ENCODE data around the gene HBP1. TPM values are rescaled to one million over a fixed set of nuclear protein-coding genes. Genes with fewer than 3 reads are reported as not detected.
"Not testable (repeated sequence)": the region's sequence is repeated elsewhere in the genome, so short reads cannot be mapped to it uniquely, and the experiment has no call there.

The HBP1 gene
- total RNA-seq, 1 experiment from 2014 or later, result 26.8 TPM

DNA sequence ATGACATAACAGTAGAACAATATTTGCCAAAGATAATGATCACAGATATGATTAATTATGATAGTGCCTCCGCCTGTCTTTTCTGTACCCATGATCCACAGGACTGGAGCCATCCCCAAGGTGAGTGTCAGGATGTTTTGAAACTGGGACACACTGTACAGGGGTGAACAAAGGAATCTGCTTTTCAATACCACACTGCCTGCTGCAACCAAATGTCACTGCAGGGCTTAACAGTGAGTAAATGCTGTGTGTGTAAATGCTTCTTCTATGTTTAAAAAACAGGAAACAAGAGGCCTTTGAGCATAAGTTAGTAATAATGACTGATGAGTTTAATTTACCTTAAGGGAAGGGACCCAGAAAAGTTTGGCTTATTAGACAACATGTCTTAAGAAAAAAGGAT is 65.2 kb downstream of the HBP1 start:
- Histone ChIP-seq H3K36me3 (no peaks in the 10 kb centered on the region), H3K4me3 (no peak overlapping the region), H3K27me3 (no peaks in the 10 kb centered on the region), H3K9me3 (no peaks in the 10 kb centered on the region)
- DNase-seq, result no peak

DNA sequence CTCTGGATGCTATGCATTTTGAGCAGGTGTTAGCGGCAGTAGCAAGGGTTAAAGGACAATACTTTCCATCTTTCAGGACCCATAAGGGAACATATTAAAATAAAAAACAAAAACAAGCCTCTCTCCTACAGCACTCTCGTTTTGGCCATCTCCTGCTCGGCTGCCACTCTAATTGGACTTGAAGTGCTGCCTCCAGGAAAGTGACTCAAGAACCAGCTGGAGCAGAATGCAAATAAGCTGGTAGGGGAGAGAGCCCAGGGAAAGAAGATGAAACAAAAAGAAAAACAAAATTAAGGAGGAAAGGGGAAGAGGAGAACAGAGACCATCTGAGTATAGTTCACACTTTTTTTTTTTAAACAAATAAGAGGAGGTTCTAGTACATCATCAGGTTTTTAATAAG is 65.6 kb downstream of the HBP1 start:
- no peaks in the 10 kb centered on the region for H3K27me3 ChIP-seq
- no peaks in the 10 kb centered on the region for H3K36me3 ChIP-seq
- DNase-seq, result no peak
- H3K4me3 ChIP-seq, result no peak overlapping the region
- H3K9me3 ChIP-seq, result no peaks in the 10 kb centered on the region

DNA sequence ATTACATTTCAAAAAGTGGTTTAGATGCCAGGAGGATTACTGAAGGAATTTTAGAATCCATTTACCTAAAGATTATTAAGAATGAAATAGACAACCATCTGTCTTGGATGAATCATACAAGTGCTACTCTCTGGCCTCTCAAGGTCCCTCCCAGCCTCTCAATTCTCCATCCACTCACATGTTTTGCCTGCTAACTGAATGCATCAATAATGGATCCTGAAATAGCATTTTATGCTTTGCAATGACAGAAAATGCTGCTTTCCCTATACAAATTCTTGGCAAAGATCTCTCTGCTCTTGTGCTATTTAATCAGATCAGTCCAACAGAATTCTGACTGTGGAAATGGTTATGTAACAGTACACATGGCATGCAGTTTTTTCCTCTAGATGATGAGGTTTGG is 68.1 kb downstream of the HBP1 start:
- Histone ChIP-seq H3K36me3 (no peaks in the 10 kb centered on the region), H3K27me3 (no peaks in the 10 kb centered on the region), H3K4me3 (no peak overlapping the region), H3K9me3 (no peaks in the 10 kb centered on the region)
- DNase-seq, result no peak

DNA sequence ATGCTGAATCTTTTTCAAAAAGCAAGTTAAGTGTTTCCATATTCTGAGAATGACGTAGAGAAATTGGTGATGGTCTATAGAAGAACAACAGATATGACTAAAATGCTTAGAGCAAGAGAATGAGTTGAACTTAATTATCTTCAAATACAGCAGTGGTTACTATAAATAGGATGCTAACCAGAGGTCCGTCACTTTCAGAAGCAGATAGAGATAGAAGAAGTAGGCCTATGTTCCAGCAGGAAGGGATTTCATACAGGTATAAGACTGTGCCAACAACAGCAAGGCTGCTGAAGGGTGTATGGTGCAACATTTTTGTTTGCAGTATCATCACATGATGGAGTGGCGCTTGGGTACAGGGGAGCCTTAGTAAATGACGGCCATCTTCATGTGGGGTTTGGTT is 68.6 kb downstream of the HBP1 start:
- no peaks in the 10 kb centered on the region for H3K9me3 ChIP-seq
- no peak for DNase-seq
- no peaks in the 10 kb centered on the region for H3K27me3 ChIP-seq
- H3K36me3 ChIP-seq, result no peaks in the 10 kb centered on the region
- H3K4me3 ChIP-seq, result no peak overlapping the region

DNA sequence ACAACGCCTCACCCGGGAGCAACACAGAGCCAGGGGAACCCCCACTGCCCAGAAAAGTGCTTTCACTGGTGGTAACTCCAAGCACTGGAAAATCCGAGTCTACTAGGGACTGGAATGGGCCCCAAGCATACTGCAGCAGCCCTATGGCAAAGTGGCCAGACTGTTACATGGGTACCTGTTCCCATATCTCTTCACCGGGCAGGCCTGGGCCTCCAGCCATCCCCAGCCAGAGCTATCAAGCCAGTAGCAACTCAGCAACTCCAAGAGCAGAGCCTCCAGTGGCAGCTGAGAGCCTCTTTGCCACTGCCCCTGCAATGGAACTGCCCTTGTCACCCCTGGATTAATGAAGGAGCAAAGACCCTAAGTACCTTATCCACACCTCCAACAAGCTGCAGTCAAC is 73.5 kb downstream of the HBP1 start:
- no peaks in the 10 kb centered on the region for H3K27me3 ChIP-seq
- no peak overlapping the region for H3K4me3 ChIP-seq
- no peaks in the 10 kb centered on the region for H3K9me3 ChIP-seq
- no peaks in the 10 kb centered on the region for H3K36me3 ChIP-seq
- no peak for DNase-seq

DNA sequence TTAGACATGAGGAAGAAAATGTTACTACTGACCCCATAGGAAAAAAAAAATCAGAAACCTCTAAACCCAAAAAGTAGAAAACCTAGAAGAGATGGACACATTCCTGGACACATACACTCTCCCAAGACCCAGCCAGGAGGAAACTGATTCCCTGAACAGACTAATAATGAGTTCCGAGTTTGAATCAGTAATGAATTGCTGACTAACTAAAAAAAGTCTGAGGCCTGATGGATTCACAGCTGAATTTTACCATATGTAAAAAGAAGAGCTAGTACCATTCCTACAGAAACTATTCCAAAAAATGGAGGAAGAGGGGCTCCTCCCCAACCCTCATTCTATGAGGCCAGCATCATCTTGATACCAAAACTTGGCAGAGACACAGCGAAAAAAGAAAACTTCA is 75.8 kb downstream of the HBP1 start:
- H3K4me3 ChIP-seq, result no peak overlapping the region
- no peak for DNase-seq
- H3K27me3 ChIP-seq, result no peaks in the 10 kb centered on the region
- H3K36me3 ChIP-seq, result no peaks in the 10 kb centered on the region
- no peaks in the 10 kb centered on the region for H3K9me3 ChIP-seq

DNA sequence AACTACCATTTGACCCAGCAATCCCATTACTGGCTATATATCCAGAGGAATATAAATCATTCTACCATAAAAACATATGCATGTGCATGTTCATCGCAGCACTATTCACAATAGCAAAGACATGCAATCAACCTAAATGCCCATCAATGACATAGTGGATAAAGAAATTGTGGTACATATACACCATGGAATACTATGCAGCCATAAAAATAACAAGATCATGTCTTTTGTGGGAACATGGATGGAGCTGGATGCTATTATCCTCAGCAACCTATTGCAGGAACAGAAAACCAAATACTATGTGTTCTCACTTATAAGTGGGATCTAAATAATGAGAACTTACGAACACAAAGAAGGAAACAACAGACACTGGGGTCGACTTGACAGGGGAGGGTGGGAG is 78.0 kb downstream of the HBP1 start:
- DNase-seq, H3K27me3 ChIP-seq, H3K4me3 ChIP-seq: not testable (repeated sequence)

DNA sequence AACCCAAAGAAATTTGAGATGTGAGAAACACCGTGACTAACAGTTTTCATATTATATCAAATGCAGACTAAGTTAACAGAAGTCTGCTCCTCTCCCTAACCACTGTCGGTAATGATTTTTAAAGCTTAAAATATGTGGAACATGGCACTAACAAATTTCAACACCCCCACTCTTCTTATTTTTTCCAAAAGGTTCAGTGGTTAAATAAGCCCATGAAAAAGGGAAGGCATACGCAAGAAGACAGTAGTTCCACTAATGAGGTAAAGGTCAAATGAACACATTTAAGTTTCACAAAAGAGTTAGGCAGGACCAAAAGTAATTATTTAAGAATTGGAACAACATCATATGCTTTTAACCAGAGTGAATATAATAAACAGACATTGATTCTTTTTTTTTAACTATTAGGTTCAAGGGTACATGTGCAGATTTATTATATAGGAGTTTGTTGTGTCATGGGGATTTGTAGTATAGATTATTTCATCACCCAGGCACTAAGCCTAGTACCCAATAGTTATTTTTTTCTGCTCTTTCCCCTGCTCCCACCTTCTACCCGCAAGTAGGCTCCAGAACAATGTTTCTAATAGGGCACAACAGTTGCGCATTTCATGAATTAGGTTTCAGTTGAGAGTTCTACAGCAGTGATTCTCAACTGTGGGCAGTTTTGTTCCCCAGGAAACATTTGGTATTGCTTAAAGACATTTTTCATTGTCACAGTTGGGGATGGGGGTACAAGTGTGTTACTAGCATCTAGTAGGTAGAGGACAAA is 79.9 kb downstream of the HBP1 start:
- DNase-seq, result no peak
- Histone ChIP-seq H3K36me3 (no peaks in the 10 kb centered on the region), H3K27me3 (no peaks in the 10 kb centered on the region), H3K4me3 (no peak overlapping the region), H3K9me3 (no peaks in the 10 kb centered on the region)

More for the DNA sequence above, 78.0 kb downstream of the HBP1 start:
- H3K9me3 ChIP-seq, H3K36me3 ChIP-seq: not testable (repeated sequence)

DNA sequence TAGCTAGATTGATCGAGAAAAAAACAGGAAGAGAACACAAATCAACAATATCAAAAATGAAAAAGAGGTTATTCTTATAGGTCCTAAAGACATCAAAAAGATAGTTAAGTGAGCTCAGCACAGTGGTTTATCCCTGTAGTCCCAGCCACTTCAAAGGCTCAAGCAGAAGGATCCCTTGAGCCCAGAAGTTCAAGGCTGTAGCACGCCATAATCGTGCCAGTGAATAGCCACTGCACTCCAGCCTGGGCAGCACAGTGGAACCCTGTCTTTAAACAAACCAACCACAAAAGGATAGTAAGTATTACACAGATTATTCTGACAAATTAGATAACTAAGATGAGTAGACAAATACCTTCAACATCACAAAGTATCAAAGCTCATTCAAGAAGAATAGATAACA is 83.2 kb downstream of the HBP1 start:
- H3K4me3 ChIP-seq, result no peak overlapping the region
- DNase-seq, result no peak
- no peaks in the 10 kb centered on the region for H3K36me3 ChIP-seq
- H3K9me3 ChIP-seq, result no peaks in the 10 kb centered on the region
- no peaks in the 10 kb centered on the region for H3K27me3 ChIP-seq

Other genes starting within 250 kb of the HBP1 start
- 0.44 and 1.3 TPM in 2 replicates for gene PRKAR2B, start 124.3 kb upstream of the HBP1 start, total RNA-seq (2014; rRNA removed; shearing (Covaris generic); ENCODE audit: low replicate concordance)

All from MG63 (cell line).